Hematopoietic multipotent progenitor cell treated with erythropoietin and hydrocortisone succinate and interleukin-3 and kit ligand, for 4 days (in vitro differentiated cells): ENCODE measurements around the gene LAMP2.
A peak's percentile ranks its signal among the peaks of the same experiment; 100 is the strongest.

Source experiments
- DNase-seq: peaks from one replicate; pipeline ENCODE4 v3.0.0-alpha.2; 2015

The LAMP2 gene

DNA sequence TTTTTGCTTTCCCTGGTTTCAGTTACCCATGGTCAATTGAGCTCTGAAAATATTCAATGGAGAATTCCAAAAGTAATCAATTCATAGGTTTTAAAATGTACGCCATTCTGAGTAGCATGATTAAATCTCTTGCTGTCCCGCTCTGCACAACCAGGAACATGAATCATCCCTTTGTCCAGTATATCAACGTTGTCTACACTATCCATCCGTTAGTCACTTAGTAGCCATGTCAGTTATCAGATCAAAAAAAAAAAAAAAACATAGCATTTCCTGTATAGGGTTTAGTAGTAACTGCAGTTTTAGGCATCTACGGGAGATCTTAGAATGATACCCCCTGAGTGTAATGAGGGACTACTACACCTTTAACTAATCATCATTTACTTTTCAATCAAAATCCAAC, 15.1 kb downstream of the LAMP2 start:
- peak; percentile 41 for DNase-seq

DNA sequence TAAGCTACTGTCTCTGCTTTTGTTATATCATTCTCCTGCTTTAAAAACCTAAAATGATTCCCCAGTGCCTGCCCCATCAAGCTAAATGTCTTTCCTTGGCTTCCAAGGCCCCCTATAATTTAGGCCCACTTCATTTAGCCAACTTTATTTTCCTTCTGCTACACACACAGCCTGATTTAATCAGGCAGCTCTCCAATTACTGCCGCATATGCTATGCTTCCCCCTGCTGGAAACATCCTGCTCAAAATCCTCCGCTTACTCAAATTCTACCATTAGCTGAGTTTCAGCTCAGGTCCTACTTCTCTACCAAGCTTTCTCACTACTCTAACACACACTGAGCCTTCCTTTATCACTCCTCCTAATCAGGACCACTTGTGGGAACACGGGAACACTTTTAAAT, 17.0 kb downstream of the LAMP2 start:
- DNase-seq: peak; percentile 67

DNA sequence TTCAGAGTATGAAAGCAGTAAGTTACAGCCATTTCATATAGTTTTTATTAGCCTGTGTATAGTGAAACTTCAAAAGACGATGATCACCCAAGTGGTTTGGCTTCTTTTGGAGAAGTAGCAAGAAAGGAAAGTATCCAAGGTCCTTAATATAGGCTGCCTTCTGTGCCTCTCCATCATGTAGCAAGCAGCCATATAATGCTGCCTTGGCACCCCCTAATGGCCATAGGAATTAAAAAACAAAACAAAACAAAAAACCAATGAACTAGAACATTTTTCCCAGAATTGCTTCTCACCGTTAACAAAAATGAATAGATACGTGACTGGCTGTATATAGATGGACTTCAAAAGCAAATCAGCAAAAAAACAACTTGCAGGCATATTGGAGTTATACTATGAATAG, 18.9 kb downstream of the LAMP2 start:
- DNase-seq: peak; percentile 56

DNA sequence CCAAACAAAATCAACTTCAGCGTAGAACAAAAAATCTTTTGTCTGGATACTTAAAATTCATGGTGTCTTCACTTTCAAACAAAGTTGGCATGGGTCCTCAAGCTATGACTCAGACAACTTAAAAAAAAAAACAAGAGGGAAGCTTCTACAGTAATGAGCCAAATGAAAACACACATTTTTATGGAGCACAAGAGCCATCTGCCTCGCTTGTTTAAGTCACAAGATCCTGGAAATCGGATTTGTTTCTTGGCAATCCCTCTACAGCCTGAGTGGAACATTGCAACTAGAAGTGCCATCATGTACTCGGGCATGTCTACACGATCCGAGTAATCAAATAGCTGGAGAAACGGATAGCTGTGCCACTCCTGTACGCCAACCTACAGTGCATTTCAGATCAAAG, 22.6 kb downstream of the LAMP2 start:
- no peak for DNase-seq

DNA sequence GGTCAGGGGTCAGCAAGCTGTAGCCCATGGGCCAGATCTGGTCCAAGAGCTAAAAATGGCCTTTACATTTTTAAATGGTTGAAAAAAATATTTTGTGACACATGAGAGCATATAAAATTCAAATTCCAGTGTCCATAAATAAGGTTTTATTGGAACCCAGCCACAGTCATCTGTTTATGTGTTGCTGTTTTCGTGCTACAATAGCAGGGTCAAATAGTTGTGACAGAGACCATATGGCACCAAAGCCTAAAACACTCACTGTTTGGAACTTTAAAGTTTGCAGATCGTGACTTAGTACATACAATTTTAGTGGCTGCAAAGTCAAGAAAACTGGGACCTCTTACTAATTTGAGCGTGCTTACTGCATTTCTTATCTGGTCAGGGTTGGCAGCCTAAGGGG, 29.2 kb downstream of the LAMP2 start:
- no peak for DNase-seq

DNA sequence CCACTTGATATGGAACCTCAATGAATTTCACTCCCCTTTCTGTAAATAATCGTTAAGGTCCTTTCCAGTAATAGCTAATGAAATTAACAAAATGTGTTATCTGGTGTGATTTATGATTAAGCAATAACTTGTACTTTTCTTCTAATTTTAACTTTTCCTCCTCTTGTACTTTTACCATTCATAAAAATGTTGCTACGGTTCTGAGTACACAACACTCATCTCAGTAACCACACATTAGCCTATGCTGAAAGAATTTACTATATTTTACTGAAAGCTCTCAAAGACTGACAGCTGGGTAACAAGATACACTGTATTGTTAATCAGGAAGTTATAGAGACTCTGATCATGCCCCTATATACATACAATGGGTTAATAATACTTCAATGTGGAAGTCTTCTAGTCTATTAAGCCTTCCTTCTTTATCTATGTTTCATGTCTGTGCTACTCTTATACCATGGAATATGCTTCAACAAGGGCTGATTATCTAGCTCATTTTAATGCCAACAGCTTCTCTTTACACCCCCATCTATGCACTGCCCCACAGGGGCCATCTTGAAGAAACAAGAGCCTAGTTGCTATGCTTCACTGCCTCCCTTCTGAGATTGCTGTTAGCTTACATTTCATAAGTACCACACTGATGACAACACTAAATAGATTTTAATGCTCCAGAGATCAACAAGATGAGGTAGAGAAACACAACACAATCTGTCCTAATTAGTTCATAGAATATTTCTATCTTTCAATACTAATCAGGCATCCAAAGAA, 39.1 kb downstream of the LAMP2 start:
- peak; percentile 8 for DNase-seq

DNA sequence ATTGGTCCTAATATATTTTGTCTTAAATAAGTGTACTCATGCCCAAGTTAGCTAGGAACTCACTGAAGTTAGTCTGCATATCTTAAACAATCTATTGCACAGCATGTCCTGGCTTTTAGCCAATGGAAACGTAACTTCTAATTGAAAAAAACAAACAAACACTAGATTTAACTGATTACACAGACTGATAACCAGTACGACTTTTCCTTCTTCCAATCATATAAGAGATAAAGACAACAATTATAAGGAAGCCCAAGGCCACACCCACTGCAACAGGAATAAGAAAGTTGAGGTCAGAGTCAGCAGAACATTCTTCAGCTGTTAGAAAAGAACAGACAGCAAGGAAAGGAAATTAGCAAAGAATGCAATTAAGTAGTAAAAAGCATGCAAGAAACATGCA, 40.8 kb downstream of the LAMP2 start:
- peak; percentile 42 for DNase-seq

DNA sequence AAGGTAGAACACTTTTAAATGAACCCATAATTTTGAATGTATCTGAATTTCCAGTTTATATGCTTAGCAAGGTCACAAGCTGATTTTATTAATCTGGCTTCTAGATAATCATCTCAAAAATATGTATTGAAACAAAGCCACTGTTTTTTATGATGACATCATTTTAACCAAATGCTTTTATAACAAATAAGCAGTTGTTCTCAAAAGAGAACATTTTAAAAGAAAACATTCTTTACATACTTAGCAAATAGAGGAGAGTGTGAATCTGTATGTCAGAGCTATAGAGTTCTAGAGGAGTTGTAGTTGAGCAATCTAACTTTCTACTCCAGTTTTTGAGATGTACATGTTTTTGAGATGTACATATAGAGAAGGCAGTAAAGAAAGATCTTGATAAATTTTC, 42.5 kb downstream of the LAMP2 start:
- DNase-seq: no peak

DNA sequence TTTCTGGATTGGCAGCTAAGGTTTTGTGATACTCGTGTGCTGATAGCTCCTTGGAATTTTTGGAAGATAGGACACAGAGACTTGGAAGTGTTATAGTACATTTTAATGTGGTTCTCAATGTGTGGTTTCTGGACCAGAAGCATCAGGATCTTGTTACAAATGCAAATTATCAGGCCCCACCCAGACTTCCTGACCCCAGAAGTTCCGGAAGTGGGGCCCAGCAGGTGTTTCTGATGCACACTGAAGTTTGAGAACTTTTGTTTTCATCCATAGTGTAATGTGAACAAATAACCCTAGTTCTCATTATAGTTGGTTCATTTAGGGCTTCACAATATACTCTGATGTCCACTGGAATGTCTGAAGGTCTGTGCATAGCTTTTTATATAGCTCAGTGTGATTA, 49.6 kb downstream of the LAMP2 start:
- peak; percentile 44 for DNase-seq

DNA sequence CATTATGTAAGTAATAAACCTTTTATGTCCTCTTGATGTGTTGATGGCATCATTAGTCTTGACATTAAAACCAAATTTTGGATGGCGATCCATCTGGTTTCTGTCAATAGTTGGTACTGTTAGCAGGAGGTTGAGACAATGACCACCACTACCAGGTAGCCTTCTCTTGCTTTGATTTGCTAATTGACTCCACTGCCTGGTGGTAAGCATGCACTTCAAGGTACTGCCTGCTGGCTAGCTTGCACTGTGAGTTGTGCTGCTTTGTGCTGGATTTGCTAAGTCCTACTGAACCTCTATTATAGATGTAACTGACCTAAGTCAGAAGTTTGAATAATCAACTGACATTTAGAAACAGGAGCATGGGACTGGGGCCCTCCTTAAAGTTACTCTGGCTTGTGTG, 60.9 kb downstream of the LAMP2 start:
- no peak for DNase-seq

DNA sequence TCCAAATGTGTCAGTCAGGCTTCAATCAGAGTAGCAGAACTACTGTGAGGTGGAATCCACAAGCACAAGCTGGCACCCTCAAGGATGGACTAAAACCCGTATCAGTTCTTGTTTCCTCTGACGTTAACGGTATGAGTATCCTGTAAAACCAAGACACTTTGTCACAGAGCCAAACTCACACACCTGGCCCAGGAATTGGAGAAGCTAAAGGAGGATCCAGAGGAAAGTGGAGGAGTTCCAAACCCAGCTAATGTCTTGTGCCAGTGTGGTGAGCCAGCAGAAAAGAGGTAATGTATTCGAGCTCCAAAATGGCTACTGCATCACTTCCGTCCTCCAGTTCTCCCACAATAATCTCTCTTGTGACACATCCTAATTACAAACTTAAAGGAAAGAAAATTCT, 62.5 kb downstream of the LAMP2 start:
- no peak for DNase-seq

DNA sequence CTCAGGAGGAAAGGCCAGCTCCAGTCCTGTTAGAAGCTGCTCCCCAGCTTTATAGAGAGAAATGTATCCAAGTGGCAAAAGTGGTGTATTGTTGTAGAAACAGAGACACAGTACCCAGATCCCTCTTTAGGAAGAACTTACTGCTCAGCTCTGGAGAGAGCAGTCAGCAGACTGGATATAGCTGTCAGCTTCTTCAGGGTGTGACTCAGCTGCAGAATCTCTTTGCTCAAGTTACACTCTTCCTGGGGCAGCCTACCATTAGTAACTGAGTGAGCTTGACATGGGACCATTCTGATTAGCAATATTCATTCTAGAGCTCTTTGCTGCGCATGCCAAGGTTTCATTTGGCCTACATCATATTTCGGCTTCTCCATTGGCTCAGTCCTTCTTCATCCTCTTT, 66.7 kb downstream of the LAMP2 start:
- no peak for DNase-seq

DNA sequence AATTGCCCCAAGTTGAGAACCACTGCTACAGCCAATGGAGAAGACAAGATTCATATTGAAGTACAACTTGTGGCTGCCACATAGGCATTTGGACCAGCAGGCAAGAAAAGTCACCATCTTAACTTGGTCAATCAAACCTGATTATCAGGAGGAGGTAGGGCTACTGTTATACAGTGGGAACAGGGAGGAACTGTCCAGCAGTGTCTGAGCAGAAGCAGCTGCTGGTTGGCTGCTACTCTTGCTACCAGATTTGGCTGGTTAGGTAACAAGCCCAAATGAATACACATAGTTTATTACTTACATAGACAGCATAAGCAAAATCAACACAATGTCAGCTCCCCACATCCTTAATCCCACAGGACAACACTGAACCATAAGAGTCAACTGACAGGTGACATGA, 67.8 kb downstream of the LAMP2 start:
- no peak for DNase-seq

DNA sequence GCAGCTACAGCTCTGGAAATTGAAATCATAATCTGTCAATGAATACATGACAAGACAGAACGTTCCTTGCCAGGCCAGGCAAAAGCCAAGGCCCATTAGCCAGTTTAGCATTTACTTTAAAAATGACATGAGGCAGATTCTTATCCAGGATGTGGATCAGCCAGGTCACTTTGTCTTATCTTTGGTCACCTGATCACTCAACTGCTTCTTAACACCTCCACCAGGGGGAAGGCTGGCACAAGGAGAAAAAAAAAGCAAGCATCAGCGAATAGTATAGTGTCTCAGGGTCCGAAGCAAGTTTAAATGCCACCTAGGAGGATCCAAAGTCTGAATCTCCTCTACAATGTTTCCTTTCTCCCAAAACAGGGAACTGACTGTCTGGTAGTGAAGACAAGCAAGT, 88.4 kb downstream of the LAMP2 start:
- DNase-seq: peak; percentile 63

DNA sequence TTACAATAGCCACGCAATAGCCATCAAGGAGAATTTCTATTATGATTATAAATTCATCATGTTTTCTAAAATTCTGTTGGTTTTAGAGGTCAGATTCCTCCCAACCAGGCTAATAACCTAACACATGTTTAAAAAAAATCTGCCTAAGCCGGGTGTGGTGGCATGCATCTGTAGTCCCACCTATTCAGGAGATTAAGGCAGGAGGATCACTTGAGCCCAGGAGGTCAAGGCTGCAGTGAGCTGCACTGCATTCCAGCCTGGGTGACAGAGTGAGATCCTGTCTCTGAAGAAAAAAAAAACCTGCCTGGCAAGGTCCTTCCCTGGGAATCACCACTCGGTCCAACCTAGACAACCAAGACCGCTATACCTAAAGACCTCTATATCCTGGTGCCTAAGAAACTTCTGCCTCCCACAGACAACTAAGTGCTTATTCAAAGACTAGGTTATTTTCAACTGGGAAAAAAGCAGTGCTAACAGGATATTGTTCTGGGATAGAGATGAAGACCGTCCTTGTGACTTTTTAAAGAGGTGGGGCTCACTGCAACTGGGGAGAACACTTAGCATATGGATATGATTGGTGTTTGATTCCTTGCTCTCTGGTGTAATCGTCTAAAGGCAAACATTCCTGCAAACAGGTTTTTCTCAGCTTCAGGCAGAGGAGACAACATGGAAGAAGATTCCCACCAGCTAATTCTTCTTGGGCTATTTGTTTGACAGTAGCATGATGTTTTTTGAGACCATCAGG, 89.0 kb downstream of the LAMP2 start:
- DNase-seq: no peak

DNA sequence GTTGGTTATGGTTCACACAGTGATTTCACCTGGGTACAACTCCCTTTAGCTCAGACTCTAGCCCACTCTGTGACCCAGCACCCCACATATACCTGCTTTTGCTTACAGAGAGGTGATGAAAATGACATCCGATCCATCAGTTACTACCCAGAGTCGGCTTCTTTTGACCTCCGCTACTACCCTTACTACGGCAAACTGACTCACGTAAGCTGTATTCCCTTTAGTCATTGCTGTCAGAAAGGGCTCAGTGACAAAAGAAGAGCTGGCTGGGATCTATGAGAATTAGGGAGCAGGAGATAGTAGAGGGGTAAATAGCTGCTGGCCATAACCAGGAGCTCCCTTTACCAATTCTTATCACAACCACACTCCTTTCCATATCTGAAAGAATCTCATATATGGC, 90.5 kb downstream of the LAMP2 start:
- DNase-seq: no peak
